H1 (cell line): ENCODE data around the gene RMND1. TPM values are rescaled to one million over a fixed set of nuclear protein-coding genes. Genes with fewer than 3 reads are reported as not detected.

Source experiments
- CHD2 ChIP-seq: IDR thresholded peaks from 2 replicates; pipeline ENCODE4 v1.6.1; 2012; ENCODE audit warnings: low read length, improper control_type of control experiment
- CREB1 ChIP-seq: IDR thresholded peaks from 2 replicates; pipeline ENCODE4 v1.6.1; 2012; ENCODE audit warnings: inconsistent platforms
- NANOG ChIP-seq: IDR thresholded peaks from 2 replicates; pipeline ENCODE4 v1.6.1; 2011; ENCODE audit warnings: low read length, low read depth, mild to moderate bottlenecking, inconsistent platforms; ENCODE audit not compliant: insufficient read depth, poor library complexity, severe bottlenecking
- SIX5 ChIP-seq: IDR thresholded peaks from 2 replicates; pipeline ENCODE4 v1.6.1; 2011; ENCODE audit warnings: mild to moderate bottlenecking, low read depth, low read length
- SP2 ChIP-seq: IDR thresholded peaks from 2 replicates; pipeline ENCODE4 v1.6.1; 2012; ENCODE audit warnings: mild to moderate bottlenecking, low read length, inconsistent platforms
- TBP ChIP-seq: IDR thresholded peaks from 2 replicates; pipeline ENCODE4 v1.6.1; 2011; ENCODE audit warnings: low read depth, low read length, improper control_type of control experiment
- TEAD4 ChIP-seq: IDR thresholded peaks from 2 replicates; pipeline ENCODE4 v1.6.1; 2012; ENCODE audit warnings: low read depth, low read length, inconsistent platforms, mixed read lengths
- ZNF274 ChIP-seq: IDR thresholded peaks from 2 replicates; pipeline ENCODE4 v1.7.0; 2012; ENCODE audit warnings: low read length, borderline replicate concordance; ENCODE audit errors: extremely low read depth
- polyA plus RNA-seq, 7 experiments: library from polyadenylated mRNA; depleted of rRNA in 3 of 7; stranded (reverse) in 5 of 7; unstranded in 2 of 7; fragments of >200 nt in 5 of 7; fragments of 200-250 nt in 2 of 7; gene quantifications; 1 replicate in 5 of 7; 2 replicates in 1 of 7; 4 replicates in 1 of 7; pipeline versions ENCODE4 v1.2.1 to v1.2.3, GENCODE V29; 2011 to 2013; ENCODE audit warnings: missing spikeins in 2 of 7, mixed read lengths in 2 of 7
- total RNA-seq: library from RNA; stranded (reverse); fragmentation: NEBNext Ultra II Directional; extraction: Animal tissue kit (Norgen Biotek cat#: 25700); gene quantifications from 2 replicates; pipeline ENCODE4 v1.2.1, GENCODE V29; 2021
- TF ChIP-seq, protein P1 (sequence below): fragments of 300-600 bp; sonication (generic); IDR thresholded peaks from 2 replicates; pipeline ENCODE4 v1.7.1; 2012; ENCODE audit warnings: low read length, moderate library complexity, mild to moderate bottlenecking, inconsistent platforms; ENCODE audit not compliant: insufficient replicate concordance
- TF ChIP-seq, protein P2 (sequence below): IDR thresholded peaks from 2 replicates; pipeline ENCODE4 v1.6.1; 2012; ENCODE audit warnings: inconsistent platforms

Gene RMND1
- total and polyA plus RNA-seq, 2 of the 8 experiments (the other 6 are each of a cell fraction or from before 2014, with no cell fraction given): 7.3 to 21.9 TPM

DNA sequence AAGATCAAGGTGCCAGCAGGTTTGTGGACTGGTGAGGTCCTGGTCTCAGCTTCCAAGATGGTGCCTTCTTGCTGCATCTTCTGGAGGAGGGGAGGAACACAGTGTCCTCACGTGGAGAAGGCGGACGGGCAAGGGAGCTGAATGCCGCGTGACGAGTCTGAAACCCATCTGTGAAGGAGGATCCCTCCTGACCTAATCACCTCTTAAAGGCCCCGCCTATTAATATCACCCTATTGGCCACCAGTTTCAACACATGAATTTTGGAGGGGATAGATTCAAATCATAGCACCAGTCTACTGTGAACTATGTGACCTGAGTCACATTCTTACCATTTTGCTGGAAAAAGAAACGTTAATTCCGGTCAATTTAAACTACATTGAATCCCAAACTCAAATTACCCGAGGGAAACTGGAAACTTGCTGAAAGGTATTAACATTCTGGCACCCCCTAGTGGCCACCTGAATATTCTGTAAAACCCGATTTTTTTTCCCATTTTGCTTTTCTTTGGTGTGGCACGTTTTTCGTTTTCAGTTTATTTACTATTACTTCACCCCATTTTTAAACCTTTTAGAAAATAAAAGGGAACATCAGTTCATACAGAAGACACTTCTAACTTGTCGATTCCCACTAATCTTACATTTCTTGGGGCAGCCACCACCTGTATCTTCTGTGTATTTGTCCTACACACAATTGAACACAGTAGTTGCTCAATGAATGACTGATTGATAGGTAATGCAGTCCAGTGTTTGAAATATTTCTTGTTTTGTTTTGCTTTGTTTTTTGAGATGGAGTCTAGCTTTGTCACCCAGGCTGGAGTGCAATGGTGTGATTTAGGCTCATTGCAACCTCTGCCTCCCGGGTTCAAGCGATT lies 24.0 kb upstream of the RMND1 start (continued):
- TF ChIP-seq, protein P1, sequence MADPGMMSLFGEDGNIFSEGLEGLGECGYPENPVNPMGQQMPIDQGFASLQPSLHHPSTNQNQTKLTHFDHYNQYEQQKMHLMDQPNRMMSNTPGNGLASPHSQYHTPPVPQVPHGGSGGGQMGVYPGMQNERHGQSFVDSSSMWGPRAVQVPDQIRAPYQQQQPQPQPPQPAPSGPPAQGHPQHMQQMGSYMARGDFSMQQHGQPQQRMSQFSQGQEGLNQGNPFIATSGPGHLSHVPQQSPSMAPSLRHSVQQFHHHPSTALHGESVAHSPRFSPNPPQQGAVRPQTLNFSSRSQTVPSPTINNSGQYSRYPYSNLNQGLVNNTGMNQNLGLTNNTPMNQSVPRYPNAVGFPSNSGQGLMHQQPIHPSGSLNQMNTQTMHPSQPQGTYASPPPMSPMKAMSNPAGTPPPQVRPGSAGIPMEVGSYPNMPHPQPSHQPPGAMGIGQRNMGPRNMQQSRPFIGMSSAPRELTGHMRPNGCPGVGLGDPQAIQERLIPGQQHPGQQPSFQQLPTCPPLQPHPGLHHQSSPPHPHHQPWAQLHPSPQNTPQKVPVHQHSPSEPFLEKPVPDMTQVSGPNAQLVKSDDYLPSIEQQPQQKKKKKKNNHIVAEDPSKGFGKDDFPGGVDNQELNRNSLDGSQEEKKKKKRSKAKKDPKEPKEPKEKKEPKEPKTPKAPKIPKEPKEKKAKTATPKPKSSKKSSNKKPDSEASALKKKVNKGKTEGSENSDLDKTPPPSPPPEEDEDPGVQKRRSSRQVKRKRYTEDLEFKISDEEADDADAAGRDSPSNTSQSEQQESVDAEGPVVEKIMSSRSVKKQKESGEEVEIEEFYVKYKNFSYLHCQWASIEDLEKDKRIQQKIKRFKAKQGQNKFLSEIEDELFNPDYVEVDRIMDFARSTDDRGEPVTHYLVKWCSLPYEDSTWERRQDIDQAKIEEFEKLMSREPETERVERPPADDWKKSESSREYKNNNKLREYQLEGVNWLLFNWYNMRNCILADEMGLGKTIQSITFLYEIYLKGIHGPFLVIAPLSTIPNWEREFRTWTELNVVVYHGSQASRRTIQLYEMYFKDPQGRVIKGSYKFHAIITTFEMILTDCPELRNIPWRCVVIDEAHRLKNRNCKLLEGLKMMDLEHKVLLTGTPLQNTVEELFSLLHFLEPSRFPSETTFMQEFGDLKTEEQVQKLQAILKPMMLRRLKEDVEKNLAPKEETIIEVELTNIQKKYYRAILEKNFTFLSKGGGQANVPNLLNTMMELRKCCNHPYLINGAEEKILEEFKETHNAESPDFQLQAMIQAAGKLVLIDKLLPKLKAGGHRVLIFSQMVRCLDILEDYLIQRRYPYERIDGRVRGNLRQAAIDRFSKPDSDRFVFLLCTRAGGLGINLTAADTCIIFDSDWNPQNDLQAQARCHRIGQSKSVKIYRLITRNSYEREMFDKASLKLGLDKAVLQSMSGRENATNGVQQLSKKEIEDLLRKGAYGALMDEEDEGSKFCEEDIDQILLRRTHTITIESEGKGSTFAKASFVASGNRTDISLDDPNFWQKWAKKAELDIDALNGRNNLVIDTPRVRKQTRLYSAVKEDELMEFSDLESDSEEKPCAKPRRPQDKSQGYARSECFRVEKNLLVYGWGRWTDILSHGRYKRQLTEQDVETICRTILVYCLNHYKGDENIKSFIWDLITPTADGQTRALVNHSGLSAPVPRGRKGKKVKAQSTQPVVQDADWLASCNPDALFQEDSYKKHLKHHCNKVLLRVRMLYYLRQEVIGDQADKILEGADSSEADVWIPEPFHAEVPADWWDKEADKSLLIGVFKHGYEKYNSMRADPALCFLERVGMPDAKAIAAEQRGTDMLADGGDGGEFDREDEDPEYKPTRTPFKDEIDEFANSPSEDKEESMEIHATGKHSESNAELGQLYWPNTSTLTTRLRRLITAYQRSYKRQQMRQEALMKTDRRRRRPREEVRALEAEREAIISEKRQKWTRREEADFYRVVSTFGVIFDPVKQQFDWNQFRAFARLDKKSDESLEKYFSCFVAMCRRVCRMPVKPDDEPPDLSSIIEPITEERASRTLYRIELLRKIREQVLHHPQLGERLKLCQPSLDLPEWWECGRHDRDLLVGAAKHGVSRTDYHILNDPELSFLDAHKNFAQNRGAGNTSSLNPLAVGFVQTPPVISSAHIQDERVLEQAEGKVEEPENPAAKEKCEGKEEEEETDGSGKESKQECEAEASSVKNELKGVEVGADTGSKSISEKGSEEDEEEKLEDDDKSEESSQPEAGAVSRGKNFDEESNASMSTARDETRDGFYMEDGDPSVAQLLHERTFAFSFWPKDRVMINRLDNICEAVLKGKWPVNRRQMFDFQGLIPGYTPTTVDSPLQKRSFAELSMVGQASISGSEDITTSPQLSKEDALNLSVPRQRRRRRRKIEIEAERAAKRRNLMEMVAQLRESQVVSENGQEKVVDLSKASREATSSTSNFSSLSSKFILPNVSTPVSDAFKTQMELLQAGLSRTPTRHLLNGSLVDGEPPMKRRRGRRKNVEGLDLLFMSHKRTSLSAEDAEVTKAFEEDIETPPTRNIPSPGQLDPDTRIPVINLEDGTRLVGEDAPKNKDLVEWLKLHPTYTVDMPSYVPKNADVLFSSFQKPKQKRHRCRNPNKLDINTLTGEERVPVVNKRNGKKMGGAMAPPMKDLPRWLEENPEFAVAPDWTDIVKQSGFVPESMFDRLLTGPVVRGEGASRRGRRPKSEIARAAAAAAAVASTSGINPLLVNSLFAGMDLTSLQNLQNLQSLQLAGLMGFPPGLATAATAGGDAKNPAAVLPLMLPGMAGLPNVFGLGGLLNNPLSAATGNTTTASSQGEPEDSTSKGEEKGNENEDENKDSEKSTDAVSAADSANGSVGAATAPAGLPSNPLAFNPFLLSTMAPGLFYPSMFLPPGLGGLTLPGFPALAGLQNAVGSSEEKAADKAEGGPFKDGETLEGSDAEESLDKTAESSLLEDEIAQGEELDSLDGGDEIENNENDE: peak; percentile 53
- no peak for TF ChIP-seq NANOG
- no peak for TF ChIP-seq CHD2
- no peak for TF ChIP-seq TBP
- no peak for TF ChIP-seq SP2
- no peak for TF ChIP-seq ZNF274
- TF ChIP-seq SIX5: no peak
- no peak; the same call in 1 of the 2 replicates for TF ChIP-seq CREB1
- no peak for TF ChIP-seq TEAD4
- TF ChIP-seq, protein P2, sequence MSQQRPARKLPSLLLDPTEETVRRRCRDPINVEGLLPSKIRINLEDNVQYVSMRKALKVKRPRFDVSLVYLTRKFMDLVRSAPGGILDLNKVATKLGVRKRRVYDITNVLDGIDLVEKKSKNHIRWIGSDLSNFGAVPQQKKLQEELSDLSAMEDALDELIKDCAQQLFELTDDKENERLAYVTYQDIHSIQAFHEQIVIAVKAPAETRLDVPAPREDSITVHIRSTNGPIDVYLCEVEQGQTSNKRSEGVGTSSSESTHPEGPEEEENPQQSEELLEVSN: peak; percentile 36; the same call in 1 of the 2 replicates
